ENCODE data around the gene PRKN.

Gene PRKN

DNA sequence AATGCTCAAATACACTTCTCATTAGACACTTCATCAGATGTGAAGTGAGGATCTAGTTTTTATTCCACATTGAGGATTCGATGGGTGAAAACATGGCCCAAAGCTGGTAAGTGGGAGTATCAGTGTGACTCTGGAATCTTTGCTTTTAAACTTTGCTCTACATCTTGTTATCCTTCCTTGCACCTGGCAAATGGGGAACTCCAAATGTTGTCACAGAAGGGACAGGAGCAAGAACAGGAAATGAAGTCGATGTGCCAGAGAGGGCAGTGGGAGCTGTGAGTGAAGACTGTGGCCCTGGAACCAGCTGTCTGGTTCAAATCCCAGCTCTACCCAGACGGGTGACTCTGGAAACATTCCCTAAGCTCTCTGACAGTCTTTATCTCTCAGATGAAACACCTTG, 1367.0 kb downstream of the PRKN start:
- WGBS, result 86% methylated on average over 2 of the region's 3 CpGs
- Histone ChIP-seq H3K4me2 (ENCODE audit: low read length, poor library complexity, severe bottlenecking) (no peak overlapping the region), H3K4ac (ENCODE audit: low read depth in 1 of 2, low read length in 2 of 2) (no peak overlapping the region), H3K27me3 (ENCODE audit: control insufficient read depth in 1 of 2, insufficient read depth in 1 of 2, low read length in 2 of 2) (no peaks in the 10 kb centered on the region), H2AFZ (ENCODE audit: low read depth, low read length) (no peak overlapping the region), H3K14ac (ENCODE audit: low read length in 2 of 2) (no peak overlapping the region), H3K9me3 (ENCODE audit: control insufficient read depth, low read length) (peaks cover 24% of the 10 kb centered on the region), H4K91ac (ENCODE audit: low read length) (no peak overlapping the region), H2BK5ac (ENCODE audit: low read depth, low read length, poor library complexity, severe bottlenecking) (no peak overlapping the region), H3K9ac (ENCODE audit: low read length) (no peak overlapping the region), H3K4me3 (ENCODE audit: insufficient read depth in 1 of 2, low read depth in 1 of 2, low read length in 2 of 2) (no peak overlapping the region), H2BK15ac (ENCODE audit: low read depth, poor library complexity, severe bottlenecking) (no peak overlapping the region), H4K8ac (ENCODE audit: low read length) (no peak overlapping the region), H2BK12ac (ENCODE audit: low read length in 2 of 2) (no peak overlapping the region), H3K27ac (ENCODE audit: low read length, poor library complexity, severe bottlenecking) (no peak overlapping the region), H3K36me3 (ENCODE audit: control insufficient read depth in 1 of 2, insufficient read depth in 2 of 2, low read depth in 1 of 2, low read length in 2 of 2) (no peaks in the 10 kb centered on the region), H3K79me1 (replicated peaks; ENCODE audit: low read length, poor library complexity, severe bottlenecking) (no peaks in the 10 kb centered on the region), H3K4me1 (ENCODE audit: control insufficient read depth, insufficient read depth, low read depth, low read length) (peaks cover 7% of the 10 kb centered on the region), H3K23ac (ENCODE audit: low read length in 2 of 2) (no peak overlapping the region), H2BK120ac (ENCODE audit: low read depth, low read length) (no peak overlapping the region), H3K18ac (ENCODE audit: low read depth in 1 of 2, low read length in 2 of 2) (no peak overlapping the region), H2AK5ac (ENCODE audit: low read length, severe bottlenecking) (no peak overlapping the region)
- DNase-seq, result no peak

DNA sequence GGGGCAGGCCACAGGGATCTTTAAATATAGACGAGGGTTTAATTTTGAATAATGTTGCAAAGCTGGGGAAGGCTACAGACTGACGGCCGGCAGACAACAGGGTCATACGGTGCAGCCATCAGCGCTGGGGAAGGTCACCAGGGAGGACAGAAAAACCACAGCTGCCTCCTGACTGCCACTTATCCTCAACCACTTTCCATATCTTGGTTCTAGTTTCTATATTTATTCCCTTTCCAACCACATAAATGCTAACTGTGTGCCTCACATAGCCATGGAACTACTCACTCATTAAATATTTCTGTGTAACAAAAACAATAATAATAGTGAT, 1368.0 kb downstream of the PRKN start:
- no peaks in the 10 kb centered on the region for H3K27me3 ChIP-seq (ENCODE audit: control insufficient read depth in 1 of 2, insufficient read depth in 1 of 2, low read length in 2 of 2)
- H2AFZ ChIP-seq (ENCODE audit: low read depth, low read length), result no peak overlapping the region
- H3K27ac ChIP-seq (ENCODE audit: low read length, poor library complexity, severe bottlenecking), result peak overlapping the region; percentile 46
- no peaks in the 10 kb centered on the region for H3K36me3 ChIP-seq (ENCODE audit: control insufficient read depth in 1 of 2, insufficient read depth in 2 of 2, low read depth in 1 of 2, low read length in 2 of 2)
- H3K23ac ChIP-seq (ENCODE audit: low read length in 2 of 2), result no peak overlapping the region
- H4K8ac ChIP-seq (ENCODE audit: low read length), result no peak overlapping the region
- H4K91ac ChIP-seq (ENCODE audit: low read length), result no peak overlapping the region
- H3K18ac ChIP-seq (ENCODE audit: low read depth in 1 of 2, low read length in 2 of 2), result no peak overlapping the region
- H2BK15ac ChIP-seq (ENCODE audit: low read depth, poor library complexity, severe bottlenecking), result no peak overlapping the region
- H3K4me2 ChIP-seq (ENCODE audit: low read length, poor library complexity, severe bottlenecking), result peak overlapping the region; percentile 30
- 68% methylated on average over 5 of the region's 5 CpGs for WGBS
- H2BK5ac ChIP-seq (ENCODE audit: low read depth, low read length, poor library complexity, severe bottlenecking), result no peak overlapping the region
- H3K9me3 ChIP-seq (ENCODE audit: control insufficient read depth, low read length), result peaks cover 24% of the 10 kb centered on the region
- H3K79me1 ChIP-seq (replicated peaks; ENCODE audit: low read length, poor library complexity, severe bottlenecking), result no peaks in the 10 kb centered on the region
- DNase-seq, result no peak
- H3K14ac ChIP-seq (ENCODE audit: low read length in 2 of 2), result no peak overlapping the region
- no peak overlapping the region for H2BK12ac ChIP-seq (ENCODE audit: low read length in 2 of 2)
- no peak overlapping the region for H2AK5ac ChIP-seq (ENCODE audit: low read length, severe bottlenecking)
- no peak overlapping the region for H2BK120ac ChIP-seq (ENCODE audit: low read depth, low read length)
- no peak overlapping the region for H3K4me3 ChIP-seq (ENCODE audit: insufficient read depth in 1 of 2, low read depth in 1 of 2, low read length in 2 of 2)
- H3K4me1 ChIP-seq (ENCODE audit: control insufficient read depth, insufficient read depth, low read depth, low read length), result peaks cover 9% of the 10 kb centered on the region
- H3K4ac ChIP-seq (ENCODE audit: low read depth in 1 of 2, low read length in 2 of 2), result no peak overlapping the region
- H3K9ac ChIP-seq (ENCODE audit: low read length), result no peak overlapping the region

DNA sequence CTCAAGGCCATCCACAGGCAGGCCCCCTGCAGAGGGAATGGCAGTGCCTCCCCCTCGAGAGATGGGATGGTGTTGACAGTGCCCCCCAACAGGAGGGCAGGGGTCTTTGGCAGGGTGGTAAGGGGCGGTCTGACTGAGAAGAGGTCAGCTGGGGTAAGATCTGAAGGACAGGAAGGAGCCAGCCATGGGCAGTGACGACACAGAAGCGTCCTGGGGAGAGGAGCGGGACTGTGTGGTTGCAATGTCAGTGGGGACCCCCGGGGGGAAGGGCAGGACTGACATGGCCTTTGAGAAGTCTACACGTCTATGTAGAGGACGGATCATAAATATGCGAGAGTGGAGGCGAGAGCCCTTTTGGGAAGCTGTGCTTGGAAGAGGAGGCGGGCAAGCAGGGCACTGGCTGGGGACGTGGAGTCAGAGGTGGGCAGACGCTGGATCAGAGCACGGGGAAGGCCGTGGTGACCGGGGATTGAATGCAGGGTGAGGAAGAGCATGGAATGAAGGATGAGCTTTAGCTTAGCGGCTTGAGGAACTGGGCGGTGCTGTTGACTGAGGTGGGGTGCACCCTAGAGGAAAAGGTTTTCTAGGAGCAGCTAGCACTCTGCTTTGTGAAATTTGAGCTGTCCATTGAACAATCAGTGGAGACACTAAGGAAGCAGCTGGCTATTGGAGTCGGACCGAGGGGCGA, 1371.3 kb downstream of the PRKN start:
- no peak overlapping the region for H3K27ac ChIP-seq (ENCODE audit: low read length, poor library complexity, severe bottlenecking)
- H3K23ac ChIP-seq (ENCODE audit: low read length in 2 of 2), result no peak overlapping the region
- no peak overlapping the region for H3K4me2 ChIP-seq (ENCODE audit: low read length, poor library complexity, severe bottlenecking)
- H3K9me3 ChIP-seq (ENCODE audit: control insufficient read depth, low read length), result no peaks in the 10 kb centered on the region
- no peaks in the 10 kb centered on the region for H3K36me3 ChIP-seq (ENCODE audit: control insufficient read depth in 1 of 2, insufficient read depth in 2 of 2, low read depth in 1 of 2, low read length in 2 of 2)
- H3K4me1 ChIP-seq (ENCODE audit: control insufficient read depth, insufficient read depth, low read depth, low read length), result peaks cover 9% of the 10 kb centered on the region
- no peak overlapping the region for H4K8ac ChIP-seq (ENCODE audit: low read length)
- no peak overlapping the region for H2BK120ac ChIP-seq (ENCODE audit: low read depth, low read length)
- H2BK12ac ChIP-seq (ENCODE audit: low read length in 2 of 2), result no peak overlapping the region
- no peak overlapping the region for H3K14ac ChIP-seq (ENCODE audit: low read length in 2 of 2)
- H2BK5ac ChIP-seq (ENCODE audit: low read depth, low read length, poor library complexity, severe bottlenecking), result no peak overlapping the region
- WGBS, result 87% methylated on average over 21 of the region's 21 CpGs
- no peak overlapping the region for H3K9ac ChIP-seq (ENCODE audit: low read length)
- no peak overlapping the region for H2AK5ac ChIP-seq (ENCODE audit: low read length, severe bottlenecking)
- H2BK15ac ChIP-seq (ENCODE audit: low read depth, poor library complexity, severe bottlenecking), result no peak overlapping the region
- H2AFZ ChIP-seq (ENCODE audit: low read depth, low read length), result no peak overlapping the region
- DNase-seq, result no peak
- H3K4me3 ChIP-seq (ENCODE audit: insufficient read depth in 1 of 2, low read depth in 1 of 2, low read length in 2 of 2), result no peak overlapping the region
- H3K79me1 ChIP-seq (replicated peaks; ENCODE audit: low read length, poor library complexity, severe bottlenecking), result no peaks in the 10 kb centered on the region
- H3K18ac ChIP-seq (ENCODE audit: low read depth in 1 of 2, low read length in 2 of 2), result no peak overlapping the region
- H3K4ac ChIP-seq (ENCODE audit: low read depth in 1 of 2, low read length in 2 of 2), result no peak overlapping the region
- H3K27me3 ChIP-seq (ENCODE audit: control insufficient read depth in 1 of 2, insufficient read depth in 1 of 2, low read length in 2 of 2), result no peaks in the 10 kb centered on the region
- no peak overlapping the region for H4K91ac ChIP-seq (ENCODE audit: low read length)

DNA sequence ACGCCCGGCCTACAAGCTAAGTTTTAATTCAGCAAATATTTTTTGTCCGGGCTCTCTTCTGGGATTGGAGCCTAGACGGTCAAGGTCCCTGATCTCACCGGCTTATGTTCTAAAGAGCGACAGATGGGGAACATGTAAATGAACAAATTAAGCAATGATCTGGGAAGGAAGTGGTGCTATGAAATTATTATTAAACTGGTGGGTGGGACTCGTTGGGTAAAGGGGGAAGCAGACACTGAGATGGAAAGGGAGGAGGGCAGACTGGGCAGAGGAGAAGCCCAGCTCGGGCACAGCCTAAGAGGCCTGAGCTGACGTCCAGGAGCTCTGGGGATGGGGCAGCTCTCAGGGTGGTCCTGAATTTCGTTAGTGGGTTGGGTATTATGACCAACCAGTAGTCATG, 1371.9 kb downstream of the PRKN start:
- Histone ChIP-seq H3K27me3 (ENCODE audit: control insufficient read depth in 1 of 2, insufficient read depth in 1 of 2, low read length in 2 of 2) (no peaks in the 10 kb centered on the region), H3K23ac (ENCODE audit: low read length in 2 of 2) (no peak overlapping the region), H3K4me1 (ENCODE audit: control insufficient read depth, insufficient read depth, low read depth, low read length) (peaks cover 9% of the 10 kb centered on the region), H3K14ac (ENCODE audit: low read length in 2 of 2) (no peak overlapping the region), H2BK12ac (ENCODE audit: low read length in 2 of 2) (no peak overlapping the region), H3K9me3 (ENCODE audit: control insufficient read depth, low read length) (no peaks in the 10 kb centered on the region), H3K4me2 (ENCODE audit: low read length, poor library complexity, severe bottlenecking) (no peak overlapping the region), H3K4me3 (ENCODE audit: insufficient read depth in 1 of 2, low read depth in 1 of 2, low read length in 2 of 2) (no peak overlapping the region), H2AK5ac (ENCODE audit: low read length, severe bottlenecking) (no peak overlapping the region), H2BK120ac (ENCODE audit: low read depth, low read length) (no peak overlapping the region), H3K27ac (ENCODE audit: low read length, poor library complexity, severe bottlenecking) (no peak overlapping the region), H3K4ac (ENCODE audit: low read depth in 1 of 2, low read length in 2 of 2) (no peak overlapping the region), H3K79me1 (replicated peaks; ENCODE audit: low read length, poor library complexity, severe bottlenecking) (no peaks in the 10 kb centered on the region), H2BK15ac (ENCODE audit: low read depth, poor library complexity, severe bottlenecking) (no peak overlapping the region), H3K18ac (ENCODE audit: low read depth in 1 of 2, low read length in 2 of 2) (no peak overlapping the region), H4K8ac (ENCODE audit: low read length) (no peak overlapping the region), H3K9ac (ENCODE audit: low read length) (no peak overlapping the region), H2BK5ac (ENCODE audit: low read depth, low read length, poor library complexity, severe bottlenecking) (no peak overlapping the region), H2AFZ (ENCODE audit: low read depth, low read length) (no peak overlapping the region), H3K36me3 (ENCODE audit: control insufficient read depth in 1 of 2, insufficient read depth in 2 of 2, low read depth in 1 of 2, low read length in 2 of 2) (no peaks in the 10 kb centered on the region), H4K91ac (ENCODE audit: low read length) (no peak overlapping the region)
- 86% methylated on average over 10 of the region's 10 CpGs for WGBS
- no peak for DNase-seq
